IgD-negative memory B cell (primary cell): Measurements from ENCODE around the gene RAB30. TPM values are rescaled to one million over a fixed set of nuclear protein-coding genes. Genes with fewer than 3 reads are reported as not detected.

ENCODE experiments used
- H3K27ac Mint-ChIP-seq, 3 donors: one replicate each; pipeline ENCODE4 v1.8.0; 2020 to 2022; ENCODE audit warnings: mild to moderate bottlenecking in 3 of 3, mixed read lengths in 3 of 3, moderate library complexity in 1 of 3
- H3K27me3 Mint-ChIP-seq: one replicate; pipeline ENCODE4 v1.8.0; 2021; ENCODE audit warnings: mixed read lengths
- H3K36me3 Mint-ChIP-seq: one replicate; pipeline ENCODE4 v1.8.0; 2020; ENCODE audit warnings: mild to moderate bottlenecking, mixed read lengths
- H3K4me1 Mint-ChIP-seq, 3 donors: one replicate each; pipeline ENCODE4 v1.8.0; 2020 to 2022; ENCODE audit warnings: mixed read lengths in 3 of 3, mild to moderate bottlenecking in 1 of 3
- H3K4me3 Mint-ChIP-seq, 4 donors: one replicate each; pipeline ENCODE4 v1.8.0; 2020 to 2022; ENCODE audit warnings: mild to moderate bottlenecking in 4 of 4, mixed read lengths in 4 of 4, moderate library complexity in 3 of 4
- H3K9me3 Mint-ChIP-seq, 3 donors: one replicate each; pipeline ENCODE4 v1.8.0; 2020 to 2021; ENCODE audit warnings: mixed read lengths in 3 of 3, mild to moderate bottlenecking in 1 of 3
- polyA plus RNA-seq: library from polyadenylated mRNA; unstranded; fragments of 300-500 nt; fragmentation: Illumina TruSeq; gene quantifications from one replicate; pipeline ENCODE4 v1.2.3, GENCODE V29; 2021

Gene RAB30
- polyA plus RNA-seq, 1 donor from 2014 or later: 39.4 TPM

GRCh38 chr11:82927264-82927880 is 144.3 kb downstream of the RAB30 start:
- H3K27me3 Mint-ChIP-seq: no peaks in the 10 kb centered on the region
- H3K27ac Mint-ChIP-seq: peak overlapping the region in 1 of 3 donors; percentile 25
- H3K4me1 Mint-ChIP-seq: peaks cover 39 to 53% (median 49%) of the 10 kb centered on the region in 3 donors
- H3K36me3 Mint-ChIP-seq: no peaks in the 10 kb centered on the region
- no peaks in the 10 kb centered on the region for H3K9me3 Mint-ChIP-seq
- H3K4me3 Mint-ChIP-seq: peak overlapping the region in 2 of 4 donors; percentile 38 to 85

GRCh38 chr11:82924522-82925224 is 147.0 kb downstream of the RAB30 start:
- Mint-ChIP-seq H3K9me3 (peaks cover 0 to 2% (median 0%) of the 10 kb centered on the region in 3 donors), H3K27me3 (peaks cover 2% of the 10 kb centered on the region), H3K36me3 (peaks cover 3% of the 10 kb centered on the region), H3K4me3 (no peak overlapping the region), H3K4me1 (peaks cover 50 to 54% (median 52%) of the 10 kb centered on the region in 3 donors), H3K27ac (no peak overlapping the region)

Other genes with a start within 250 kb of the RAB30 start
- 48.8 TPM for gene PRCP, start 171.5 kb downstream of the RAB30 start, polyA plus RNA-seq
- 1.7 TPM for gene DDIAS, start 170.2 kb downstream of the RAB30 start, polyA plus RNA-seq
- 47.4 TPM for gene PCF11, start 85.2 kb upstream of the RAB30 start, polyA plus RNA-seq
- gene ANKRD42, start 121.8 kb upstream of the RAB30 start, polyA plus RNA-seq: 6.0 TPM
- 58.3 TPM for gene CCDC90B, start 214.5 kb upstream of the RAB30 start, polyA plus RNA-seq